DOHH2 (cell line): ENCODE data around the gene NR3C2.

Experiments
- H3F3A ChIP-seq: fragments of 200-600 bp; sonication (generic), shearing (Covaris generic); 2 replicates; pipeline ENCODE4 v1.6.0; 2016; ENCODE audit warnings: antibody characterized with exemption, mild to moderate bottlenecking; ENCODE audit not compliant: control insufficient read depth, insufficient read depth
- H3K27ac ChIP-seq: fragments of 200-600 bp; sonication (generic); 2 replicates; pipeline ENCODE4 v1.5.1; 2014; ENCODE audit warnings: low read depth, mild to moderate bottlenecking, low read length, moderate library complexity
- H3K27me3 ChIP-seq: fragments of 200-600 bp; sonication (generic); 2 replicates; pipeline ENCODE4 v1.6.1; 2014; ENCODE audit warnings: mild to moderate bottlenecking, low read length, mixed read lengths; ENCODE audit not compliant: control insufficient read depth
- H3K36me3 ChIP-seq: fragments of 200-600 bp; sonication (generic); 2 replicates; pipeline ENCODE4 v1.6.1; 2014; ENCODE audit warnings: mild to moderate bottlenecking, low read length, moderate library complexity, mixed read lengths; ENCODE audit not compliant: control insufficient read depth
- H3K4me1 ChIP-seq: fragments of 200-600 bp; sonication (generic); 2 replicates; pipeline ENCODE4 v1.6.1; 2014; ENCODE audit warnings: mild to moderate bottlenecking, low read length, mixed read lengths; ENCODE audit not compliant: control insufficient read depth
- H3K4me2 ChIP-seq: fragments of 200-600 bp; sonication (generic); 2 replicates; pipeline ENCODE4 v1.6.0; 2014; ENCODE audit warnings: mild to moderate bottlenecking, low read length, moderate library complexity
- H3K4me3 ChIP-seq: fragments of 200-600 bp; sonication (generic); 2 replicates; pipeline ENCODE4 v1.5.1; 2014; ENCODE audit warnings: mild to moderate bottlenecking, low read length, mixed read lengths
- H3K79me2 ChIP-seq: fragments of 200-600 bp; sonication (generic); 2 replicates; pipeline ENCODE4 v1.6.1; 2014; ENCODE audit warnings: mild to moderate bottlenecking, low read length, mixed read lengths; ENCODE audit not compliant: control insufficient read depth
- H3K9me2 ChIP-seq: fragments of 200-600 bp; sonication (generic); replicated peaks from 2 replicates; pipeline ENCODE4 v1.6.1; 2014; ENCODE audit warnings: mild to moderate bottlenecking, low read length, mixed read lengths; ENCODE audit not compliant: control insufficient read depth
- H3K9me3 ChIP-seq: fragments of 200-600 bp; sonication (generic); 2 replicates; pipeline ENCODE4 v1.6.1; 2014; ENCODE audit warnings: antibody characterized with exemption, low read length, mixed read lengths; ENCODE audit not compliant: control insufficient read depth, insufficient read depth
- H4K20me1 ChIP-seq: fragments of 200-600 bp; sonication (generic); 2 replicates; pipeline ENCODE4 v1.6.0; 2014; ENCODE audit warnings: low read depth, mild to moderate bottlenecking, antibody characterized with exemption, low read length, moderate library complexity; ENCODE audit not compliant: control insufficient read depth, insufficient read depth
- CTCF ChIP-seq: fragments of 200-600 bp; sonication (generic); IDR thresholded peaks from one replicate; pipeline ENCODE4 v1.5.1; 2014; ENCODE audit warnings: antibody characterized with exemption, mild to moderate bottlenecking, low read depth, low read length; ENCODE audit not compliant: poor library complexity, severe bottlenecking
- EZH2phosphoT487 ChIP-seq: fragments of 200-600 bp; sonication (generic); IDR thresholded peaks from 2 replicates; pipeline ENCODE4 v1.6.1; 2017; ENCODE audit warnings: borderline replicate concordance, mild to moderate bottlenecking, antibody characterized with exemption, low read length, moderate library complexity, mixed read lengths

Gene NR3C2

GRCh38 chr4:148344352-148344751 lies 97.9 kb downstream of the NR3C2 start:
- Histone ChIP-seq H3K4me3 (no peak overlapping the region), H3K79me2 (no peaks in the 10 kb centered on the region), H3K9me2 (no peaks in the 10 kb centered on the region), H3K27me3 (no peaks in the 10 kb centered on the region), H4K20me1 (no peaks in the 10 kb centered on the region), H3K27ac (no peak overlapping the region), H3K36me3 (no peaks in the 10 kb centered on the region), H3K4me2 (no peak overlapping the region), H3K4me1 (no peaks in the 10 kb centered on the region), H3F3A (no peaks in the 10 kb centered on the region), H3K9me3 (no peaks in the 10 kb centered on the region)
- no peak for TF ChIP-seq EZH2phosphoT487
- no peak for TF ChIP-seq CTCF

DNA sequence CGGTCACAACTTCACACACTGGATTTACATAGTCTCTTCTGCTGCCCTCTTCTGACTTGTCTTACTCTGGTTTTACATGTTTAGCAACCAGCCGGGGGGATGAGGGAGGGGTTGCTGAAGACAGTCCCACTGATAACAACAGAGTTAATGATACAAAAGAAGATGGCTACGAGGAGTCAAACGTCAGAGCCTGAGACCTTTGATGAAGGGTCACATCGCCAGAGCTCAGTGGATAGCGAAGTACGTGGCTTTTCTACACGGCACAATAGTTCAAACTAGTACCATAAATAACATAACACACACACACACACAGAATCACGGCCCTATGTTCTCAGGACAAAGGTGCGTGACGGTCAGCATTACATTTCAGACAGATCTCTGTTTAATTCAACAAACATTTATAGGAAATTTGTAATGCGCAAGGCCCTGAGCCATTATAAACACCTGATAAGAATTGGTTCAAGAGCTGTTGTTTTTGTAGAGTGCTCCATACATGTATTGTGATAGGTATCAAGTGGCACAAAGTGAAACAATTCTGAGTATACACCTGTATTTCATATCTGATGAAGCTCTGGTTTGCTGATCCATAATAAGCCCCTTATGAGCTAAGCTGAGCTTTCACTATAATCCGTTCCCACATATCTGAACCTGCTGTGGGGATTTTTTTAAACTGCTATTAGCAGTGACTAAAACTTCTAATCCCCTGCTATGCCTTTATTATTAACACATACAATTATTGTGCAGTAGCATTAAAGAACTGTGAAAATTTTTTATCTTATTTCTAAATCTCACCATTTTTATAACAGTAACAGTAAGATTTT lies 100.0 kb downstream of the NR3C2 start:
- no peaks in the 10 kb centered on the region for H3K9me2 ChIP-seq
- no peaks in the 10 kb centered on the region for H3K27me3 ChIP-seq
- no peak overlapping the region for H3K27ac ChIP-seq
- H3F3A ChIP-seq, result no peaks in the 10 kb centered on the region
- no peak for TF ChIP-seq EZH2phosphoT487
- TF ChIP-seq CTCF, result no peak
- no peaks in the 10 kb centered on the region for H3K79me2 ChIP-seq
- no peaks in the 10 kb centered on the region for H3K9me3 ChIP-seq
- H3K36me3 ChIP-seq, result no peaks in the 10 kb centered on the region
- H3K4me3 ChIP-seq, result no peak overlapping the region
- H3K4me1 ChIP-seq, result no peaks in the 10 kb centered on the region
- no peak overlapping the region for H3K4me2 ChIP-seq
- H4K20me1 ChIP-seq, result no peaks in the 10 kb centered on the region

GRCh38 chr4:148335133-148335532 lies 107.1 kb downstream of the NR3C2 start:
- H3K9me2 ChIP-seq, result no peaks in the 10 kb centered on the region
- H3K79me2 ChIP-seq, result no peaks in the 10 kb centered on the region
- no peaks in the 10 kb centered on the region for H3K9me3 ChIP-seq
- H3K27me3 ChIP-seq, result no peaks in the 10 kb centered on the region
- TF ChIP-seq CTCF, result no peak
- no peak for TF ChIP-seq EZH2phosphoT487
- no peaks in the 10 kb centered on the region for H3F3A ChIP-seq
- H3K4me1 ChIP-seq, result no peaks in the 10 kb centered on the region
- H3K4me2 ChIP-seq, result no peak overlapping the region
- H3K4me3 ChIP-seq, result no peak overlapping the region
- H3K36me3 ChIP-seq, result no peaks in the 10 kb centered on the region
- H4K20me1 ChIP-seq, result no peaks in the 10 kb centered on the region
- no peak overlapping the region for H3K27ac ChIP-seq
